DOHH2 (cell line): Measurements from ENCODE around the gene BATF.
A peak's percentile ranks its signal among the peaks of the same experiment; 100 is the strongest.

Experiments
- EZH2phosphoT487 ChIP-seq: fragments of 200-600 bp; sonication (generic); IDR thresholded peaks from 2 replicates; pipeline ENCODE4 v1.6.1; 2017; ENCODE audit warnings: borderline replicate concordance, mild to moderate bottlenecking, antibody characterized with exemption, low read length, moderate library complexity, mixed read lengths
- TF ChIP-seq, protein P1 (sequence below): fragments of 200-600 bp; sonication (generic); IDR thresholded peaks from one replicate; pipeline ENCODE4 v1.5.1; 2014; ENCODE audit warnings: antibody characterized with exemption, mild to moderate bottlenecking, low read depth, low read length; ENCODE audit not compliant: poor library complexity, severe bottlenecking

- TF ChIP-seq, protein P1, sequence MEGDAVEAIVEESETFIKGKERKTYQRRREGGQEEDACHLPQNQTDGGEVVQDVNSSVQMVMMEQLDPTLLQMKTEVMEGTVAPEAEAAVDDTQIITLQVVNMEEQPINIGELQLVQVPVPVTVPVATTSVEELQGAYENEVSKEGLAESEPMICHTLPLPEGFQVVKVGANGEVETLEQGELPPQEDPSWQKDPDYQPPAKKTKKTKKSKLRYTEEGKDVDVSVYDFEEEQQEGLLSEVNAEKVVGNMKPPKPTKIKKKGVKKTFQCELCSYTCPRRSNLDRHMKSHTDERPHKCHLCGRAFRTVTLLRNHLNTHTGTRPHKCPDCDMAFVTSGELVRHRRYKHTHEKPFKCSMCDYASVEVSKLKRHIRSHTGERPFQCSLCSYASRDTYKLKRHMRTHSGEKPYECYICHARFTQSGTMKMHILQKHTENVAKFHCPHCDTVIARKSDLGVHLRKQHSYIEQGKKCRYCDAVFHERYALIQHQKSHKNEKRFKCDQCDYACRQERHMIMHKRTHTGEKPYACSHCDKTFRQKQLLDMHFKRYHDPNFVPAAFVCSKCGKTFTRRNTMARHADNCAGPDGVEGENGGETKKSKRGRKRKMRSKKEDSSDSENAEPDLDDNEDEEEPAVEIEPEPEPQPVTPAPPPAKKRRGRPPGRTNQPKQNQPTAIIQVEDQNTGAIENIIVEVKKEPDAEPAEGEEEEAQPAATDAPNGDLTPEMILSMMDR, result peak; percentile 49
- TF ChIP-seq EZH2phosphoT487, result no peak; the same call in 1 of the 2 replicates
Measured at GRCh38 chr14:75514673-75515628, 7.3 kb upstream of the BATF start.
